ENCODE measurements around the gene ZNF280B.

Gene ZNF280B

GRCh38 chr22:22465094-22465602 is 43.4 kb downstream of the ZNF280B start:
- Histone ChIP-seq H3K4me1 (ENCODE audit: control insufficient read depth, insufficient read depth, low read length) (no peaks in the 10 kb centered on the region), H3K9me3 (ENCODE audit: control insufficient read depth, low read length) (peaks cover 4% of the 10 kb centered on the region), H3K27me3 (ENCODE audit: control insufficient read depth, insufficient read depth, low read length, poor library complexity, severe bottlenecking) (peaks cover 14% of the 10 kb centered on the region), H3K36me3 (ENCODE audit: control insufficient read depth, insufficient read depth, low read length) (no peaks in the 10 kb centered on the region), H3K4me3 (ENCODE audit: insufficient read depth, low read depth, low read length) (no peak overlapping the region), H3K27ac (ENCODE audit: insufficient read depth, low read depth, low read length, poor library complexity, severe bottlenecking) (no peak overlapping the region)
- WGBS, 2 experiments: 80 to 86% methylated on average over 7 of the region's 7 CpGs

GRCh38 chr22:22464541-22465054 is 43.9 kb downstream of the ZNF280B start:
- Histone ChIP-seq H3K36me3 (ENCODE audit: control insufficient read depth, insufficient read depth, low read length) (no peaks in the 10 kb centered on the region), H3K9me3 (ENCODE audit: control insufficient read depth, low read length) (peaks cover 4% of the 10 kb centered on the region), H3K4me3 (ENCODE audit: insufficient read depth, low read depth, low read length) (no peak overlapping the region), H3K4me1 (ENCODE audit: control insufficient read depth, insufficient read depth, low read length) (no peaks in the 10 kb centered on the region), H3K27ac (ENCODE audit: insufficient read depth, low read depth, low read length, poor library complexity, severe bottlenecking) (no peak overlapping the region), H3K27me3 (ENCODE audit: control insufficient read depth, insufficient read depth, low read length, poor library complexity, severe bottlenecking) (peaks cover 14% of the 10 kb centered on the region)
- 92 to 94% methylated on average over 11 of the region's 11 CpGs for WGBS, 2 experiments

GRCh38 chr22:22463855-22464540 is 44.5 kb downstream of the ZNF280B start:
- no peak overlapping the region for H3K4me3 ChIP-seq (ENCODE audit: insufficient read depth, low read depth, low read length)
- peaks cover 14% of the 10 kb centered on the region for H3K27me3 ChIP-seq (ENCODE audit: control insufficient read depth, insufficient read depth, low read length, poor library complexity, severe bottlenecking)
- H3K9me3 ChIP-seq (ENCODE audit: control insufficient read depth, low read length): peaks cover 6% of the 10 kb centered on the region
- H3K4me1 ChIP-seq (ENCODE audit: control insufficient read depth, insufficient read depth, low read length): no peaks in the 10 kb centered on the region
- H3K27ac ChIP-seq (ENCODE audit: insufficient read depth, low read depth, low read length, poor library complexity, severe bottlenecking): no peak overlapping the region
- no peaks in the 10 kb centered on the region for H3K36me3 ChIP-seq (ENCODE audit: control insufficient read depth, insufficient read depth, low read length)
- 42% methylated on average over 18 of the region's 18 CpGs for WGBS, 2 experiments

- WGBS, 2 experiments: 55 to 62% methylated on average over 6 of the region's 6 CpGs
- Histone ChIP-seq H3K27ac (ENCODE audit: insufficient read depth, low read depth, low read length, poor library complexity, severe bottlenecking) (no peak overlapping the region), H3K27me3 (ENCODE audit: control insufficient read depth, insufficient read depth, low read length, poor library complexity, severe bottlenecking) (peaks cover 14% of the 10 kb centered on the region), H3K9me3 (ENCODE audit: control insufficient read depth, low read length) (peaks cover 9% of the 10 kb centered on the region), H3K4me1 (ENCODE audit: control insufficient read depth, insufficient read depth, low read length) (no peaks in the 10 kb centered on the region), H3K36me3 (ENCODE audit: control insufficient read depth, insufficient read depth, low read length) (no peaks in the 10 kb centered on the region), H3K4me3 (ENCODE audit: insufficient read depth, low read depth, low read length) (no peak overlapping the region)
Observed at GRCh38 chr22:22462813-22463567, 45.6 kb downstream of the ZNF280B start.

- 78 to 82% methylated on average over 7 of the region's 7 CpGs for WGBS, 2 experiments
Observed at GRCh38 chr22:22461583-22461982, 47.0 kb downstream of the ZNF280B start.

GRCh38 chr22:22461111-22461510 is 47.4 kb downstream of the ZNF280B start:
- WGBS, 2 experiments: 71 to 77% methylated on average over 1 of the region's 1 CpG
- Histone ChIP-seq H3K9me3 (ENCODE audit: control insufficient read depth, low read length) (peaks cover 9% of the 10 kb centered on the region), H3K36me3 (ENCODE audit: control insufficient read depth, insufficient read depth, low read length) (no peaks in the 10 kb centered on the region), H3K27ac (ENCODE audit: insufficient read depth, low read depth, low read length, poor library complexity, severe bottlenecking) (no peak overlapping the region), H3K27me3 (ENCODE audit: control insufficient read depth, insufficient read depth, low read length, poor library complexity, severe bottlenecking) (peaks cover 14% of the 10 kb centered on the region), H3K4me1 (ENCODE audit: control insufficient read depth, insufficient read depth, low read length) (no peaks in the 10 kb centered on the region), H3K4me3 (ENCODE audit: insufficient read depth, low read depth, low read length) (no peak overlapping the region)

More at GRCh38 chr22:22461583-22461982, 47.0 kb downstream of the ZNF280B start:
- no peak overlapping the region for H3K4me3 ChIP-seq (ENCODE audit: insufficient read depth, low read depth, low read length)
- H3K4me1 ChIP-seq (ENCODE audit: control insufficient read depth, insufficient read depth, low read length): no peaks in the 10 kb centered on the region
- no peaks in the 10 kb centered on the region for H3K36me3 ChIP-seq (ENCODE audit: control insufficient read depth, insufficient read depth, low read length)
- H3K27me3 ChIP-seq (ENCODE audit: control insufficient read depth, insufficient read depth, low read length, poor library complexity, severe bottlenecking): peaks cover 14% of the 10 kb centered on the region
- H3K9me3 ChIP-seq (ENCODE audit: control insufficient read depth, low read length): peaks cover 9% of the 10 kb centered on the region
- no peak overlapping the region for H3K27ac ChIP-seq (ENCODE audit: insufficient read depth, low read depth, low read length, poor library complexity, severe bottlenecking)

- Histone ChIP-seq H3K36me3 (ENCODE audit: control insufficient read depth, insufficient read depth, low read length) (no peaks in the 10 kb centered on the region), H3K27me3 (ENCODE audit: control insufficient read depth, insufficient read depth, low read length, poor library complexity, severe bottlenecking) (peaks cover 14% of the 10 kb centered on the region), H3K27ac (ENCODE audit: insufficient read depth, low read depth, low read length, poor library complexity, severe bottlenecking) (no peak overlapping the region), H3K9me3 (ENCODE audit: control insufficient read depth, low read length) (peaks cover 9% of the 10 kb centered on the region), H3K4me1 (ENCODE audit: control insufficient read depth, insufficient read depth, low read length) (no peaks in the 10 kb centered on the region), H3K4me3 (ENCODE audit: insufficient read depth, low read depth, low read length) (no peak overlapping the region)
Observed at GRCh38 chr22:22460635-22461034, 47.9 kb downstream of the ZNF280B start.

- Histone ChIP-seq H3K27ac (ENCODE audit: insufficient read depth, low read depth, low read length, poor library complexity, severe bottlenecking) (no peak overlapping the region), H3K4me3 (ENCODE audit: insufficient read depth, low read depth, low read length) (no peak overlapping the region), H3K4me1 (ENCODE audit: control insufficient read depth, insufficient read depth, low read length) (no peaks in the 10 kb centered on the region), H3K27me3 (ENCODE audit: control insufficient read depth, insufficient read depth, low read length, poor library complexity, severe bottlenecking) (peaks cover 15% of the 10 kb centered on the region), H3K36me3 (ENCODE audit: control insufficient read depth, insufficient read depth, low read length) (no peaks in the 10 kb centered on the region), H3K9me3 (ENCODE audit: control insufficient read depth, low read length) (peaks cover 9% of the 10 kb centered on the region)
- 72 to 81% methylated on average over 2 of the region's 2 CpGs for WGBS, 2 experiments
Observed at GRCh38 chr22:22460060-22460459, 48.5 kb downstream of the ZNF280B start.

GRCh38 chr22:22458896-22459588 is 49.5 kb downstream of the ZNF280B start:
- Histone ChIP-seq H3K36me3 (ENCODE audit: control insufficient read depth, insufficient read depth, low read length) (no peaks in the 10 kb centered on the region), H3K9me3 (ENCODE audit: control insufficient read depth, low read length) (peaks cover 9% of the 10 kb centered on the region), H3K27me3 (ENCODE audit: control insufficient read depth, insufficient read depth, low read length, poor library complexity, severe bottlenecking) (peaks cover 21% of the 10 kb centered on the region), H3K4me1 (ENCODE audit: control insufficient read depth, insufficient read depth, low read length) (no peaks in the 10 kb centered on the region), H3K4me3 (ENCODE audit: insufficient read depth, low read depth, low read length) (no peak overlapping the region), H3K27ac (ENCODE audit: insufficient read depth, low read depth, low read length, poor library complexity, severe bottlenecking) (no peak overlapping the region)
- WGBS, 2 experiments: 85 to 86% methylated on average over 6 of the region's 6 CpGs

GRCh38 chr22:22458387-22458786 is 50.2 kb downstream of the ZNF280B start:
- Histone ChIP-seq H3K4me1 (ENCODE audit: control insufficient read depth, insufficient read depth, low read length) (no peaks in the 10 kb centered on the region), H3K36me3 (ENCODE audit: control insufficient read depth, insufficient read depth, low read length) (no peaks in the 10 kb centered on the region), H3K27ac (ENCODE audit: insufficient read depth, low read depth, low read length, poor library complexity, severe bottlenecking) (no peak overlapping the region), H3K27me3 (ENCODE audit: control insufficient read depth, insufficient read depth, low read length, poor library complexity, severe bottlenecking) (peaks cover 15% of the 10 kb centered on the region), H3K4me3 (ENCODE audit: insufficient read depth, low read depth, low read length) (no peak overlapping the region), H3K9me3 (ENCODE audit: control insufficient read depth, low read length) (peaks cover 9% of the 10 kb centered on the region)
- 81 to 100% methylated on average over 1 to 2 of the region's 2 CpGs for WGBS, 2 experiments
